ENCODE measurements around the gene DAP3. TPM values are rescaled to one million over a fixed set of nuclear protein-coding genes. Genes with fewer than 3 reads are reported as not detected.

Gene DAP3
- 39.3 and 40.5 TPM in 2 replicates for total RNA-seq

GRCh38 chr1:155689081-155689607 is at the start of gene DAP3:
Gene DAP3, plus strand, starts transcription at chr1:155689091. Its CDS starts 20,689 bp downstream, at chr1:155709780.

GRCh38 chr1:155688324-155689080 is 389 bp upstream of the DAP3 start, which contains the start of gene YY1AP1:
Gene YY1AP1, minus strand, starts transcription at chr1:155688774. Its CDS starts 8,338 bp downstream, at chr1:155680436.

Other genes with a start within 250 kb of the DAP3 start
- gene ASH1L, start 126.3 kb upstream of the DAP3 start, total RNA-seq: 24.9 and 34.3 TPM in 2 replicates
- gene MSTO1, start 78.9 kb upstream of the DAP3 start, total RNA-seq: 21.8 and 28.3 TPM in 2 replicates
- 34.9 and 41.1 TPM in 2 replicates for gene YY1AP1, start 317 bp upstream of the DAP3 start, total RNA-seq
- 23.6 and 24.1 TPM in 2 replicates for gene GON4L, start 168.1 kb downstream of the DAP3 start, total RNA-seq
- gene SYT11, start 170.5 kb downstream of the DAP3 start, total RNA-seq: 37.8 and 39.4 TPM in 2 replicates
- 24.6 and 40.6 TPM in 2 replicates for gene RIT1, start 222.3 kb downstream of the DAP3 start, total RNA-seq
- 18.0 and 24.0 TPM in 2 replicates for gene KHDC4, start 245.3 kb downstream of the DAP3 start, total RNA-seq

Measured in bronchial smooth muscle cell (primary cell).